Uterus (tissue), 2 donors: ENCODE data around the gene RHEBL1.

Experiments used
- POLR2A ChIP-seq, 2 donors: fragments of 450-650 bp; IDR thresholded peaks; one replicate each; pipeline ENCODE4 v1.6.1; 2016; ENCODE audit warnings: antibody characterized with exemption in 2 of 2, mild to moderate bottlenecking in 1 of 2, moderate library complexity in 1 of 2
- TF ChIP-seq, protein P1 (sequence below), 4 experiments: fragments of 200-600 bp in 2 of 4; fragments of 450-650 bp in 2 of 4; sonication (generic) in 2 of 4; IDR thresholded peaks; one replicate each; pipeline ENCODE4 v1.5.1; 2016 to 2019; ENCODE audit warnings: antibody characterized with exemption in 4 of 4, mild to moderate bottlenecking in 2 of 4, moderate library complexity in 1 of 4

DNA sequence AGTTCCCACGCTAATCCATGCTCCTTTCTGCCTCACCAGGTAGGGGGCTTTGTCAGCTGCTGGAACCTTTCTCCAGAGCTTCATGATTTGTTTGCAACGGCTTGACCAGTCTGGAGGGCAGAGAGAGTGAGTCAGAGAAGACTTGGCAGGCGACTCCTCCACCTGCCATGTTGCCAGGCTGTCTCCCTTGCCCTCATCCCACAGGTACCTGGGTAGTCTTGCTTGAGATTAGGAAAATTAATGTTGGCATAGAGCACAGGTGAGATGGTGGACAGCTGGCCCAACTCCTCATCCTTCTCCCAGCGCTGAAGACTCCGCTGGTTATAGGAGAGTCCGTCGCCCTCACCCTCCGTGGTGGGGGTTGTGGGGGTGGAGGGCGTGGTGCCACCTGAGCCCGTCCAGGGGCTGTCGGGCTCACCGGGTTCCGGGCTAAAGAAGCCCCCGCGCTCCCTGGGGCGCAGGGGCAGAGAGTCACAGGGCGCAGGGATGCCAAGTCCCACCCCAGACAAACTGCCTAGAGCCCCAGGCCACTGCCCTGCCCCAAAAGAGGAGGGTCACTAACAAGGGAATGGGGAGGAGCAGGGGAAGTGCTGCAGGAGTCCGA is 27.8 kb downstream of the RHEBL1 start:
- TF ChIP-seq POLR2A (IDR thresholded peaks at IDR 0.05), result no peak
- TF ChIP-seq, protein P1, sequence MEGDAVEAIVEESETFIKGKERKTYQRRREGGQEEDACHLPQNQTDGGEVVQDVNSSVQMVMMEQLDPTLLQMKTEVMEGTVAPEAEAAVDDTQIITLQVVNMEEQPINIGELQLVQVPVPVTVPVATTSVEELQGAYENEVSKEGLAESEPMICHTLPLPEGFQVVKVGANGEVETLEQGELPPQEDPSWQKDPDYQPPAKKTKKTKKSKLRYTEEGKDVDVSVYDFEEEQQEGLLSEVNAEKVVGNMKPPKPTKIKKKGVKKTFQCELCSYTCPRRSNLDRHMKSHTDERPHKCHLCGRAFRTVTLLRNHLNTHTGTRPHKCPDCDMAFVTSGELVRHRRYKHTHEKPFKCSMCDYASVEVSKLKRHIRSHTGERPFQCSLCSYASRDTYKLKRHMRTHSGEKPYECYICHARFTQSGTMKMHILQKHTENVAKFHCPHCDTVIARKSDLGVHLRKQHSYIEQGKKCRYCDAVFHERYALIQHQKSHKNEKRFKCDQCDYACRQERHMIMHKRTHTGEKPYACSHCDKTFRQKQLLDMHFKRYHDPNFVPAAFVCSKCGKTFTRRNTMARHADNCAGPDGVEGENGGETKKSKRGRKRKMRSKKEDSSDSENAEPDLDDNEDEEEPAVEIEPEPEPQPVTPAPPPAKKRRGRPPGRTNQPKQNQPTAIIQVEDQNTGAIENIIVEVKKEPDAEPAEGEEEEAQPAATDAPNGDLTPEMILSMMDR (IDR thresholded peaks at IDR 0.05), result no peak
